Activated CD8-positive, alpha-beta memory T cell treated with anti-CD3 and anti-CD28 coated beads for 4 hours (primary cell): ENCODE data around the gene ZRANB1.

Experiments used
- DNase-seq, 2 donors: peaks; one replicate each; pipeline ENCODE4 v3.0.0-alpha.2; 2020; ENCODE audit warnings: low read depth in 2 of 2

Gene ZRANB1

DNA sequence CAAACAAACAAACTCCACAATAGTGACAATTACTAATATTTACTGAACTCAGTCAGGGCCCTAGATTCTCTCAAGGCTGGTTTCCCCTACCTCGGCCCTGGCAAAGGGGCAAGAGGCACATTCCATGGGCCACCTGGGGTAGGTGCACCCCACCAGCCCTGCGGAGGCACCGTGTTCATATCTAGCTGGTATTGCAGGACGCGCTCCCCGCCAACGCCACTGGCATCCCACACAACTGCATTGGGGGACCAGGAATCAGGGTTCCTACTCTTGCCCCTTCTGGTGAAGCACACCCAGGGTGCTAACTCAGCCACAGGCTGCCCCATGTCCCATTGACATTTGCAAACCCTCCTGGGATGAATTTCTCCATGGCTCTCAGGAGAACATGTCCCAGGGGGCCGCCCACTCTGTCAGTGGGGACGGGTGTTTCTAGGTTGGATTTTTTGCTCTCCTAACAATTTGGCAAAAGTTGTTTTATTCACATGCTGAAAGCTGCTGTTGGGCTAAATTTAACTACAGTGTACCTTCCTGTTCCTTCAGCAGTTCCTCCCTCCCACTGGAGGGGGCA lies 76.7 kb downstream of the ZRANB1 start:
- DNase-seq = no peak

DNA sequence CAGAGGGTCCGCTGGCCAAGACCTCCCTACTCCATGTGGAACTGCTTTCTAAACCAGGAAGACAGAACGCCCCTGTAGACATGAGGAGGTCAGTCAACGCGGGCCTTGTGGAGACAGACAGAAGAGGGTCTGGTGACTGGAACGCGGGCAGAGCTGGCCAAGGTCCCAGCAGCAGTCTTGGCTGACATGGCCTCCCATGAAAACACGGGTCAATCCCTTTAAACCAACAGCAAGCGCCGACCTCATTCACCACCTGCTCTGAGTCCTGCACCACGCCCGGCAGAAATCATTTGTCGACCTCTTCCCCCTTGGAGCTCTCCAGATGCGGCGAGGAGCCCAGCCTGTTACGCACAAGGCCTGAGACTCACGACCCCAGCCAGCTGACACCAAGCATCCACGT lies 78.5 kb downstream of the ZRANB1 start:
- DNase-seq = no peak

DNA sequence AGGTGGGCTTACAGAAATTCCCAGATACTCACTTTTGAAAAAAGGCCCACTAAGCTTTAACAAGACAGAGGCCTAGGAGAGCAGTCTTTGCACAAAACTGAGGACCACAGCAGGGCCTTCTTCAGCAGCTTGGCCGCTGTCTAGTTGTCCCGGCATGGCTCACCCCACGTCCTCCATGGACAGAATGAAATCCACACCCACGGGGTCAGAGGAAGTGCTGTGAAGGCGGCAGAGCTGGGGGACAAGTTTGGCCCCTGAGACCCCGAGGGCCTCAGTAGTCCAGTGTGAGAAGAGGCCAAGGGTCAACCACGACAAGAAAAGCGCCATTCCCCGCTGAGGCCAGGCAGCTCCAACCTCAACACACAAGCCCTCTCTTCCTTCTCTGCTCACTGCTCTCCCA lies 78.9 kb downstream of the ZRANB1 start:
- no peak for DNase-seq

DNA sequence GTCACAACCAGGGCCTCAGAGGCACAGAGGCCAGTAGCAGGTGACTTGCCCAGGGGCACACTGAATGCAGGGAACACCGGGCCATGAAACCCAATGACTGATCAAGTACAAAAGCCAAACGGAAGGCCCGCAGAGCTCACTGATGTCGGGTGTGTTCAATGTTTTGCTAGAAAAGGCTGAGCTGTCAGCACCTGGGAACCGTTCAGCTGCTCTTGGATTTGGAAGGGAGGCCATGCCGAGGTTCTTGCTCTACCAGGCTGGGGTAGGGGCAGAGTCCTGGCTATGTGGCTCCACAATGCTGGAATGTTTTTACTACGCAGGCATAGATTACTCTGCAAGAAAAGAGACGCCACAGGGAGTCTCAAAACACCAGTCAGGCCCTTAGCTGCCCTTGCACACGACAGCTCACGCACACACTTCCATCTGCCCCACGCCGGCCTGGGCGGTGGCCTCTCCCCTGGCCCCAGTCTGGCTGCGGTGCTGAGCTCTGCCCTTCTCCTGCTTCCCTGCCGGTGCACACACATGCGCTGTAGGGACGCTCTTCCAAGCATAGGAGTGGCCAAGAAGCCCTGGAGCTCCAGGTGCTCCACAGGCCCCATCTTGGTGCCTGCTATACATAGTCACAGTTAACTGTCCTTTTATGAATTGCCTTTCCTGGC lies 79.9 kb downstream of the ZRANB1 start:
- DNase-seq = no peak

DNA sequence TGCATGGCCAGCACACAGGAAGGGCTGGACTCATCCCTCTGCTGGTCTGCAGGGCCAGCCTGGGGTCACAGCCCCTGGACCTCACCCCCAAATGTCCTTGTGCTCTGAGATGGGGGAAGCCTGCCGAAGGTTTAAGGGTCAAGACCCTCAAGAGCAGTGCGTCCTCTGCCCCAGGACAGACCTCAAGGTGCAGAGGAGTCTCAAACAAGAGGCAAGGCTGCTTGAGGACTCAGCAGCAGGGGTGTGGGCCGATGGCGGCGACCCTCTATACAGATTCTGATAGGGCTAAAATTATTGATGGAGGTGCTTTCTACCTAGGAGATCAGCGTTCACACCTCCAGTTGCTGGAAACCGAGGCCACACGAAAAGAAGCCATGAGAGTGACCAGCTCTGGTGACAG lies 80.7 kb downstream of the ZRANB1 start:
- no peak for DNase-seq

DNA sequence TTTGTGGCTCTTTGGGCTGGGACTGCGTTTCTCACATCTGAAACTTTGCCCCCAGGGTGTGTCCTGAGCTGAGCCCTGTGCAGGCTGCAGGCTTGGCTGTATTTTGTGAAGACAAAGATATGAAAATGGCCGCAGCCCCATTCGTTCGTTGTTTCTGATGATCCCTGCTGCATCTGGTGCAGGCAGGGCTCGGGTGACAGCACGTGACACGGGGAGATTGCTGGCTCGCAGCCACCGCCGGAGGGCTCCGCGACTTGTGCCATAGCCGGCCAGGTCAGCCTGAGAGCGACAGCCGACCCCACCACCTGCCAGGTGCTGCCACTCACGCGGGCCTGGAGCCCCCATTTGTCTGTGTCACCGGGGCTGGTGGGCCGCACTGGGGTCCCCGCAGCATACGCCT lies 81.3 kb downstream of the ZRANB1 start:
- no peak for DNase-seq

DNA sequence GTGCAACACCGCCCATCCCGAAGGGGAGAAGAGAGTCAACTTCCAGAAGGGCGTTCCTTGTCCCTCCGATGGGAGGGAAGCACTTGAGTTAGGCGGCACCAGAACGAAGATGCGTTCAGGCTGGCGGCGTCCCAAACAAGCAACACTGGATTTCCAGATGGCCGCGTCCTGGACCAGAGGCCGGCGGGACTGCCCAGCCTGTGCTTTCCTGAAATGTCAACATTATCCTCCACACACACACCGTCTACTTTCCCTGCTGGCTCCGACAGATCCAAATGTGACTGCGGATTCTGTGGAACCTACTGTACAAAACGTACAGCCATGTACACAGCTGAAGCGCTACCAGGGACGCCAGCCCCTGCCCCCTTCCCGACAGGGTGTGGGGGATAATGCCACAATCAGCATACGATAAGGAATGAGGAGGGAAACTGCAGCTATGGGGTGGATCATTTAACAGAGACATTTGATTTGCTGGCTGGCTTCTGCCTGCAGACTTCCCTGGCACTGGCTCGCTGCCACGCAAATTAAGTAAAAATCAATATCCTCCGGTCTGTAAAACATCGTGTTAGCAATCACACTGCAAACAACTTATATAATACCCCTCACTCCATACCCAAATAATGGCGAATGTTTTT lies 82.1 kb downstream of the ZRANB1 start:
- no peak for DNase-seq

DNA sequence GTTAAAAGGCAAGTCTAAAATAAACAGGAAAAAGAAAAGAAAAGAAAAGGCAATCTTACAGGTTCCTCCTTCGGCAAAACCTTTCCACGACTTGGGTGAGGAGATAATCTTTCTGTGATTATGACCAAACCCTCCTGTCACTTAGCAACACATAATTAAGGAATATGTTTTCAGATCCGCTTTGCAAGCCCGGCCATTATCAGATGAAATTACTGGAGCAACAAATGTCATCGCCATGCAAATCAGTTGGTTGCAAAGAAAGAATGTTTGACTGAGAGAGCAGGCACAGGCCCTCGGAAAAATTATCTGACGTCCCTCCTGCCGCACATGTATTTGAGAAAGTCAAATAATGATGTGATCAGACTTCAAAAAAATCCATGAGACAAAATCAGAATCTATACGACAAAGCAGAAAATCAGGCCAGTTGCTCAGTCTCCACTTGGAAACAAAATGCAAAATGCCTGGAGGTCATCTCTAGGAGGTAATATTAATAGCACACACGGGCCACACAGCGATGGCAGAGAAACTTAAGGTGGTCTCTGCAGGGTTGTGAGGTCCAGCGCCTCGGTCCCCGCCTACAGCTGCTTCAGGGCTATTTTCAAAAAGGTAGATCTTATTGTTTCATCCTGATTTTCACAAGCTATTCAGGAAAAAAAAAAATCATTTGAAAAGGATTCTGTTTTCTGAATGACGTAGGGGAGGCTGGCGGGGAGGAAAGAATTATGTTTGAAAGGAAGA lies 82.7 kb downstream of the ZRANB1 start:
- DNase-seq = no peak

DNA sequence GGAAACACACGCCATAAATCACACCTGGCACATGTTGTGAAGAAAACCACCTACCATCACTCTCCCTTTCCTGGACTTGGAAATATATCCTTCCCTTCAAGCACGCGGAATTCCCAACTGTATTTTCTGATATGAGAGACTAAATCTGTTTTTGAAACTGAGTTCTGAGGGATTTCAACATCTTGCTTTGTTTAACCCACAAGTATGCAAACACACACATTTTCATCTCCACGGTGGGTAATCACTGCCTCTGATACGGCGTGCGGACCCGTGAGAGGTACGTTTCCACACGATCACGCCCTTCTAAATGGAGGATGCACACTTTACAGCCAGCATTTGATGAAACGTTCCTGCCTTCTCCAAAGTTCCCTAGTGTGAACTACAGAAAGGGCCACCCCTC lies 83.4 kb downstream of the ZRANB1 start:
- DNase-seq = no peak

DNA sequence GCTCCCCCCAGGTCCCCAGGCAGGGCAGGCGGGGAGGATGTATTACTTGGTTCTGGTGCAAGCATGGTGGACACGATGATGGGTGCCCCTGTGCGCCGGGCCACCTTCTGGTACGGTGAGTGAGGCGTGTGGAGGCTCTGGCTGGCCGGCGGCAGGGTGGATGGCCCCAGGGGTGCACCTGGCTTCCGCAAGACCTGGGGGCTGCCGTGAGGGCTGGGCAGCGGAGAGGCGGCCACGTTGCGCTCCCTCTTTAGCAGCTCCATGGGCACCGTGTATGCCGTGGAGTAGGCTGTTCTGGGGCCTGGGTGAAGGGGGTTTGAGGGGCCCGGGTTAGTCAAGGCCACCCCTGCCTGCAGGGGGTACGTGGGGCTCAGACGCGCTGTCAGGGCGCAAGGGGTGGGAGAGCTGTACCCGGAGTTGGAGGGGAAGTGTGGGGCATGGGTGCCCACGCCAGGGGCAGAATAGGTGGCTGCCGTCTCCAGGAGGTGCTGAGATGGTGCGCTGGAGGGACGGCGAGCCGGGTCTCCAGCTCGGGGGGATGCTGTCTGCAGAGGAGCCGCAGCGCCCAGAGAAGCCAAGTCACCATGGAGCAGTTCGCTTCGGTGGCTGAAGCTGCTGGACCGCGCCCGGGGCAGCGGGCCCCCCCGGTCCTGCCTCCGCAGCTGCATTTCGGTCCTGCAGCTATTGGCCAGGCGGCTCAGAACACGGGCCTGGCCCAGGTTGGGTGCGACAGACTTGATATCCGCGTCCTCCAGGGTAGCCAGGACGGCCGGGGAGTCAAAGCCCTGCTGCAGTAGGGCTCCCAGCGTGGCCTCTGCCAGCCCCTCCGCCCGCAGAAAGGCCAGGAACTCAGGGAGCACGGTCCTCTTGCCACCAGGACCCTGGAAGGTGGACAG lies 84.4 kb downstream of the ZRANB1 start:
- DNase-seq = no peak

DNA sequence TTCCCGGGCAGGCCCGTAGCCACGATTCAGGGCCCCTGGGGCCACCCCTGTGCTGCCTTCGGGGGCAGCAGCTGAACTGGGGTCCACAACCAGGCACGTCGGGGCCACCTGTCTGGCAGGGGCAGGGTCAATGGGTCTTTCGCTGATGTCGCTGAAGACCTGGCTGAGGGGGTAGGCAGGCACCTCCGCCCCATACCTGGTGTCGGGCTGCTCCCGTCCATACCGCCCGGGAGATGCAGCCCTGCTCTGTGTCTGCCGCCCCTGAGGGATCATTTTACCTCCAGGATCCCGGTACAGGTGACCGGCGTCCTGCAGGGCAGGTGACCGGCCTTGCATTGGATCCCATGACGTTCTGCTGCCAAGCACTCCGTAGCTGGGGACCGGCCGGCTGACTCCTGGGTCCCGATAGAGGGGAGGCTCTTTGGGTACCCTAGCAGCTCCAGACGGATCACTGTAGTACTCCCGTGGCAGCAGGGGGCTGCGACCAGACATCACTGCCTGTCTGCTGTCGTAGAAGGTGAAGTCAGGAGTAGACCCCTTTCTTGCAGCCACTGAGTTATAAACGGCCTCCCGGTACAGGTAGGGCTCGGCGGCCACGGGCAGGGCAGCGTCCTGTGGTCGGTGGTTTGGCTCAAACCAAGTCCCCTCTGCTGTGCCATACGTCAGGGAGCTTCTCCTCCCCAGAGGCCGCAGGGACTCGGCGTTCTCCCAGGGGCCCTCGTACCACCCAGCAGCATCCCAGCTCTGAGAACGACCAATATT lies 85.2 kb downstream of the ZRANB1 start:
- DNase-seq = no peak

DNA sequence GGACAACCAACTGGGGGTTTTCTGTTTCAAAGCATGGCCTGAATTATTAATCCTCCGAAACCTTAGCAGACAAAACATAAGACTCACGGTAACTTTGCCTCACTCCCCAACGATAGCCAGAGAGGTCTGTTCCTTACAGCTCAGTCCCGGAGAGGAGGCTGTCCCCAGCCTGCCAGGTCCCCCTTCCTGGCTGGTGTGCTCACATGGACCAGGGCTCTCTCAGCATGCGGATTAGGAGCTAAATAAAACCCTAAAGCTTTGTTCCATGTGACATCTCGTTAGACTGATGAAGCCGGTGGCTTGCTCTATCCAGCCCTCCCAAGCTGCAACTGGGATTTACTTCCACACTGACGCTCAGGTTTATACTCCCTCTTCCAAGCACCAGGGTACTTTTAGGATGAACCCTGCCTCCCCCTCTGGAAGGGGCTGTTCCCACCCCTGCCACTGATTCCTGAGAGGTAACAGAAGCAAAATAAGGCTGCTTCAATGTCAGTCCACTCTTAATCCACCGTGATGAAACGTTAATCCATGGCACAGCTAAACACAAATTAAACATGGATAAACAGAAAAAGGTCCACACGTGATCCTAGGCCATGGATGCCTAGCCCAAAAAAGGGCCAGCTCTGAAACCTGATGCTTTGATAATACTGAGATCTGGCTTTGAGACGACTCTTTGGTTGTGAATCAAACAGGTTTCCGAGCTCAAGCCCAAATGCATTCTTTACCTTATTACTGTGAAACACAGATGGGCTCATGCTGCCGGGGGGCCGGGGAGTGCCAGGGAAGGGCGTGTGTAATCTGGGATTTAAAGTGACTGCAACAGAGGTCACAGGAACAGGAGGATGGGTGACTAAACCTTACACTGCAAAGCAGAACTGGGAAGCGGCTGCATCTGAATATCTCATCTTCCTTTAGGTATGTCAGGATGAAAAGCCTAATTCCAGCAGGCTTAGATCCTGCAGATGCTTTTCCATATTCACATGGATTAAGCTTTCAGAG lies 86.2 kb downstream of the ZRANB1 start:
- DNase-seq = no peak

DNA sequence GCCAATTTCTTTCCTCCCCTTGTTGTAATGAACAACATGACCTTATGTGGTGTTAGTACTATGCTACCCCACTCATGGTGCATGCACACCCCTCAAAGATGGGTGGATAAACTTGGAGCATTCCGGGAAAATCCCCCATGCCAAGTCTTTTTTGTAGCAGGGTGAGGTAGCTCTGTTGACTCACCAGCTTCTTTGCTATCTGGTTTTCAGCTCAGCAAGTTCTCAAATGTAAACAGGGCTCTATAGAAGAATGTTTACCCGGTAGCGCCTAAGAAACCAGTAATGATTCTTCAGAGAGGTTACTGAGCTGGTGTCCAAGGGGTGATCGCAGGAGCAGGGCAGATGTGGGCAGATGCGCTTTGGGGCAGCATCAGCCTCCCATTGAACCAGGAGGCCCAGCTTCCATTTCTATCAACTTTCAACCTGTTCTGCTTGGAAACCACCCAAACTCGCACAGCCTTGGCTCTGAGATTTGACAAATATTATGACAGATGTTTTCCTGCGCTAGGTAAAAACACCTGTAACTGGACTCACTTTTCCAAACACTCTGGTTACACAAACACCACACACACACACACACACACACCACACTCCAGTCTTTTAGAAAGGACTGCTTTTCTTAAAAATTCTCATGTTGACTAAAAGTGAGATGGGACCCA lies 87.8 kb downstream of the ZRANB1 start:
- DNase-seq = no peak

DNA sequence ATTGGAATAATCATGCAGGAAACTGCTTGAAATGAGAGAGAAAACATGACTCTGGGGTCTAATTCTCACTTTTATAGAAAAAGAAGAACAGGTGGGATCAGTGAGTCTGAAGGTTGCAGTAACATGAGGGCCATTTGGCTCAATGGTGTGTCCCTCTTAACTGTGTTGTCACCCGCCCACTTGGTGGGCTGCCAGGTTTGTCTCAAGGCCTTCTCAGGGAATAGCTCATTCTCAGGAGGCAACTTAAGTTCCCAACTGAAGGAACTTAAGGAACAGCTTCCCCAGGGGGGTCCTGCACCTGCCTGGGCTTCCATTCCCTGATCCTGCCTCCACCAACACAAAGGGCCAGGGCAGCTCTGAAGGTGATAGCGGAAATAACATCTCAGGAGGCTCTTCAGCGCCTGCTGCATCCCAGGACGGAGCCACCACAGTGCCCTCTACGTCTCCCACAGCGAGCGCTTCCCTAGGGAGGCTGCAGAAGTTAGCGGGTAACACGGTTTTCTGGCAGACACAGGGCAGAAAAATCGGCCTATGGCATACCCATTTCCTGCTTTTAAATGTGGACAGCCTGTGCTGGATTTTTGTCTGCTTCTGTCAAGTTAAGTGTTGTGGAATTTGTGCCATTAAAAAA lies 88.8 kb downstream of the ZRANB1 start:
- no peak for DNase-seq

DNA sequence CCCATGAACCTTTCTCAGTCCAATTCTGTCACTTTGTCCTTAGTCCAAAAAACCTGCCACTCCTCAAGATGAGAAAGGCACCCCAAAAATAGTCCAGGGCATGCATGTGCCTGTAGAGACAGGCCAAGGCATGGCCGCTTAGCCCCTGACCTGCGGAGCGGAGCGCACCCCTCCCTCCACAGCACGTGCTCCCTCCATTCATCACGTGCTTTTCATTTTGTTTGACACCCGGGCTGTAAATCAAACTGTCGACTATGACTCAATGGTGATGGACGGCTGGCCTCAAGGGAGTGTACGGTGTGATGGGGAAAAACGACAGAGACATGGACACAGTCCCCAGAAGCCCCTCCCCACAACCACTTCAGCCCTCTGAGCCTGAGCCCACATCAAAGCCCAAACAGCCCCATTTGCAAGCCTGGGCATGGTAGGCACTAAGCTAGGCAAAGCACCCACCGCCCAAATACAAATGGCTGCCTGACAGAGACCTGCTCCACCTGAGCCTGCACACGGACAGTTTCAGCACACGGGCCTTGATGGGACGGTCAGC lies 90.6 kb downstream of the ZRANB1 start:
- no peak for DNase-seq

DNA sequence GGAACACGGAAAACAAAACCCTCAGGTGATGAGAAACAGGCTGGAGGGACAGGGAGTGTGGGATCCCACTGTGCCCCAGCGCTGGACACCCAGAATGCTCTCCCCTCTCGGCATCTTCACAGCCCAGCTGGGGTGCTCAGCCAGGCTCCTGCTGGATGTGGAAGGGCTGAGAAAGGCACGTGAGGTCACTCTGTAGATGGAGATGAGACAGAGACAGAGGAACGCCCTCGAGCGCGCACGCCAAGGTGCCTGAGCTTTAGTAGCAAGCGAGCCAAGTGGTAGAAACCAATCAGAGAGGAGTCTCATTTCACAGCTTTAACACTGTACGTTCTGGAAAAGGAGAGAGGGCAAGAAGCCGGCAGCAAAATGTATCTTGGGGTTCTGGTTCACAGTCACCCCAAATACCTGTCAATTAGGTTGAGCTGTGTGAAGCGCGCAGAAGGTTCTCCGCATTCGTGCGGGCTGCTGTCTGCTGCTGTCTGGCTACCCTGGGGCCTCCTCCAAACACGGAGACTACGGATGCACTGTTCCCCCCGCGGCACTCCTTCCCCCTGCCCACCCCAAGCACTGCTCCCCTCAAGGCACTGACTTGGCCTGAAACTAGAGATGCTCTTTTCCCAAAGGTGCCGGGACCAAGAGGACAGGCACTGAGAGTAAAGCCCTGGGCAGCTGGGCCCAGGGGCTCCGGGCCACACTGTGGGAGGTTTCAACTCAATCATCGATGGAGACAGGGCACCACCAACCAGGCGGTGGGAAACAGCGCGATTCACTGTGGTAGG lies 91.4 kb downstream of the ZRANB1 start:
- DNase-seq = no peak

DNA sequence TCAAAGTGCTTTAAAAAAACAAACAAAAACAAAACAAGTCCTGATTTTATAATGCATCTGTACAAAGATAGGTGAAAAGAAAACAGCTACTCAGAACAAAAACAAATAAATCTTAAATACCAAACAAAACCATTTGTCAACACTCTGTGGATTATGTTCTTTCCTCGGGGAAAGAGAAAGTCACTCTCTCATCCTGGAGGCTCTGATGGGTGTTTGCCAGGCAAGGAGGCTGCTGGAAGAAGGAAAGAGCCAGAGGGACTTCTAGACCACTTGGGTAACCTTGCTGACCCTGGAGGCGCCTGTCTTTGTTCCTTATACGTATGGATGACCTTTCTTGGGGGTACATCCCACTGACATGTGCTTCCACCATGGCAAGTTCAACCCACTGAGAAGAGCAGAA lies 92.8 kb downstream of the ZRANB1 start:
- no peak for DNase-seq

DNA sequence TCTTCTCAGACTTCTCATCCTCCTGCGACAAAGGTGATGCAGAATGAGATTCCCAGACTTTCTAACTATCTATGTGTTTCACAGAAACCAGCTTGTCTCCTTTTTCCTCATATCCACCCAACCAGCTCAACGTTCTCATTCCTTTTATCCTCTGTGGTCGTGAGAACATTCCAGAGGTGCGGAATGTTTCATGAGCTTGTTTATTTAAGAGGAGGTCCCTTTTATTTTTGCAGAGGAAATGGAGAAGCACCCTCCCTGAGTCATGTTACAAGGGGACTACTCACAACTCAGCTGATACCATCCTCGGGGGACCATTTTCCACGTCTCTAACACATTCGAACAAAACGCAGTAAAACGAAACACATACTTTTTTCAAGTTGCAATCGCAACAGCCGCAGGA lies 93.2 kb downstream of the ZRANB1 start:
- DNase-seq = no peak
